ENCODE data around the gene AGRN. TPM values are rescaled to one million over a fixed set of nuclear protein-coding genes. Genes with fewer than 3 reads are reported as not detected.

AGRN gene
- total RNA-seq, 3 donors from 2014 or later, result 32.0 to 54.4 (median 40.6) TPM

GRCh38 chr1:1043411-1043810 lies 23.5 kb downstream of the AGRN start:
- intact Hi-C loops (cut with DNase I, micrococcal nuclease), result no loop called here
- Histone ChIP-seq H3K9me3 (no peaks in the 10 kb centered on the region), H3K4me3 (no peak overlapping the region), H3K36me3 (ENCODE audit: low read depth) (no peaks in the 10 kb centered on the region), H3K4me1 (ENCODE audit: low read depth) (peaks cover 11% of the 10 kb centered on the region)
- TF ChIP-seq CTCF (IDR thresholded peaks at IDR 0.05), result no peak
- ATAC-seq (no peak), DNase-seq (no peak)

GRCh38 chr1:1043921-1044320 lies 24.0 kb downstream of the AGRN start:
- Histone ChIP-seq H3K4me3 (no peak overlapping the region), H3K36me3 (ENCODE audit: low read depth) (no peaks in the 10 kb centered on the region), H3K4me1 (ENCODE audit: low read depth) (peaks cover 11% of the 10 kb centered on the region), H3K9me3 (no peaks in the 10 kb centered on the region)
- no peak for ATAC-seq
- intact Hi-C loops (cut with DNase I, micrococcal nuclease), result no loop called here
- no peak for DNase-seq
- no peak for TF ChIP-seq CTCF (IDR thresholded peaks at IDR 0.05)

- peaks cover 11% of the 10 kb centered on the region for H3K4me1 ChIP-seq (ENCODE audit: low read depth)
- TF ChIP-seq CTCF (IDR thresholded peaks at IDR 0.05), result no peak
- intact Hi-C loops (cut with DNase I, micrococcal nuclease), result no loop called here
- no peaks in the 10 kb centered on the region for H3K9me3 ChIP-seq
- no peak overlapping the region for H3K4me3 ChIP-seq
- ATAC-seq, result no peak
- no peak for DNase-seq
- H3K36me3 ChIP-seq (ENCODE audit: low read depth), result no peaks in the 10 kb centered on the region
Measured at GRCh38 chr1:1044455-1045078, 24.6 kb downstream of the AGRN start.

GRCh38 chr1:1045129-1045528 lies 25.2 kb downstream of the AGRN start:
- no peak for TF ChIP-seq CTCF (IDR thresholded peaks at IDR 0.05)
- no peaks in the 10 kb centered on the region for H3K36me3 ChIP-seq (ENCODE audit: low read depth)
- intact Hi-C loops (cut with DNase I, micrococcal nuclease), result no loop called here

GRCh38 chr1:1046243-1046642 lies 26.3 kb downstream of the AGRN start:
- DNase-seq (no peak), ATAC-seq (no peak)
- intact Hi-C loops (cut with DNase I, micrococcal nuclease), result no loop called here
- H3K4me3 ChIP-seq, result no peak overlapping the region
- H3K36me3 ChIP-seq (ENCODE audit: low read depth), result no peaks in the 10 kb centered on the region
- no peaks in the 10 kb centered on the region for H3K4me1 ChIP-seq (ENCODE audit: low read depth)
- TF ChIP-seq CTCF (IDR thresholded peaks at IDR 0.05), result no peak
- H3K9me3 ChIP-seq, result no peaks in the 10 kb centered on the region

More at GRCh38 chr1:1045129-1045528, 25.2 kb downstream of the AGRN start:
- H3K4me3 ChIP-seq, result no peak overlapping the region
- ATAC-seq (no peak), DNase-seq (no peak)
- H3K4me1 ChIP-seq (ENCODE audit: low read depth), result peaks cover 5% of the 10 kb centered on the region
- no peaks in the 10 kb centered on the region for H3K9me3 ChIP-seq

GRCh38 chr1:1046767-1047166 lies 26.8 kb downstream of the AGRN start:
- no peak for ATAC-seq
- Histone ChIP-seq H3K4me3 (no peak overlapping the region), H3K4me1 (ENCODE audit: low read depth) (no peaks in the 10 kb centered on the region), H3K36me3 (ENCODE audit: low read depth) (no peaks in the 10 kb centered on the region), H3K9me3 (no peaks in the 10 kb centered on the region)
- intact Hi-C loops (cut with DNase I, micrococcal nuclease), result no loop called here
- TF ChIP-seq CTCF (IDR thresholded peaks at IDR 0.05), result no peak
- no peak for DNase-seq
